Parathyroid adenoma (tissue), 2 donors: ENCODE results near the gene FGR.

Experiments used
- H2AFZ ChIP-seq: fragments of 300-600 bp; sonication (generic); one replicate; pipeline ENCODE4 v1.7.0; 2017; ENCODE audit warnings: antibody characterized with exemption, mild to moderate bottlenecking
- H3K27ac ChIP-seq: fragments of 300-600 bp; sonication (generic); one replicate; pipeline ENCODE4 v1.7.0; 2017
- H3K27me3 ChIP-seq: fragments of 300-600 bp; sonication (generic); one replicate; pipeline ENCODE4 v1.7.0; 2017; ENCODE audit warnings: low read length; ENCODE audit not compliant: control insufficient read depth, insufficient read depth
- H3K36me3 ChIP-seq: fragments of 300-600 bp; sonication (generic); one replicate; pipeline ENCODE4 v1.7.0; 2017; ENCODE audit warnings: low read length; ENCODE audit not compliant: control insufficient read depth, insufficient read depth
- H3K4me1 ChIP-seq: fragments of 300-600 bp; sonication (generic); one replicate; pipeline ENCODE4 v1.7.0; 2017; ENCODE audit warnings: control low read depth
- H3K4me2 ChIP-seq: fragments of 300-600 bp; sonication (generic); one replicate; pipeline ENCODE4 v1.7.0; 2017; ENCODE audit warnings: low read length
- H3K4me3 ChIP-seq: fragments of 300-600 bp; sonication (generic); one replicate; pipeline ENCODE4 v1.7.0; 2017; ENCODE audit warnings: low read depth, low read length
- H3K79me2 ChIP-seq: fragments of 300-600 bp; sonication (generic); one replicate; pipeline ENCODE4 v1.7.0; 2017; ENCODE audit warnings: control low read depth
- H3K9ac ChIP-seq: fragments of 300-600 bp; sonication (generic); one replicate; pipeline ENCODE4 v1.7.0; 2017; ENCODE audit warnings: mild to moderate bottlenecking
- H3K9me3 ChIP-seq: fragments of 300-600 bp; sonication (generic); one replicate; pipeline ENCODE4 v1.7.0; 2017; ENCODE audit warnings: low read length; ENCODE audit not compliant: control insufficient read depth
- TF ChIP-seq, protein P1 (sequence below): fragments of 300-600 bp; sonication (generic); IDR thresholded peaks from one replicate; pipeline ENCODE4 v1.7.0; 2017; ENCODE audit warnings: antibody characterized with exemption, mild to moderate bottlenecking
- donor health status: primary hyperparathyroidism.

FGR gene

DNA sequence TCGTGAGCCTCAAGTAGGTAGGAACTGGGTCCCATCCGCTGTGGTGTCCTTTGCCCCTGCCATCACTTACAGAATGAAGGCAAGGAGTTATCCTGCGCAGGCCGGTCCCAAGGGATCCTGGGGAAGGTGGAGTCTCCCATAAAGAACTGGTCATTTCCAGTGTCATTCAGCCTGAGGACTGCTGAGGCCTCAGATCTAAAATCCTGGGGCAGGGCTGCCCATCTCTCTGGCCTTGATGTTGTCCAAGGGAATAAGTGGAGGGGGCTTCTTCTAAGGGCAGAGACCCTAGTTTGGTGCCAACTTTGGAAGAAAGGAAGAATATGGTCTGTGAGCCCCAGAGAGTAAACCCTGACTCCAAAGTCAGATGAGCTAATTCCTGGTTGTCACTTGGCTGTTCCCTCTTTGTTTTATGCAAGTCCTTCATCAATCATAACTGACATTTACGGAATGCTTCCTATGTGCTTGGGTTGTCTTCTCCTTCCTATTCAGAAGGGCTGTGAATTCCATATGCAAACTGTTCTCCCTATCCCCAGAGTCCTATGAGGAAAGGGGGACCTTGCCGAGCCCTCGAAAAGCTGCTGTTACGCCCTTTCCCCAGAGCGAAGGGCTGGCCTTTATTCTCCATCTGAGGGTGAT is 30.1 kb upstream of the FGR start:
- no peak overlapping the region for H3K4me3 ChIP-seq
- H3K9ac ChIP-seq, result no peak overlapping the region
- H3K36me3 ChIP-seq, result no peaks in the 10 kb centered on the region
- TF ChIP-seq, protein P1, sequence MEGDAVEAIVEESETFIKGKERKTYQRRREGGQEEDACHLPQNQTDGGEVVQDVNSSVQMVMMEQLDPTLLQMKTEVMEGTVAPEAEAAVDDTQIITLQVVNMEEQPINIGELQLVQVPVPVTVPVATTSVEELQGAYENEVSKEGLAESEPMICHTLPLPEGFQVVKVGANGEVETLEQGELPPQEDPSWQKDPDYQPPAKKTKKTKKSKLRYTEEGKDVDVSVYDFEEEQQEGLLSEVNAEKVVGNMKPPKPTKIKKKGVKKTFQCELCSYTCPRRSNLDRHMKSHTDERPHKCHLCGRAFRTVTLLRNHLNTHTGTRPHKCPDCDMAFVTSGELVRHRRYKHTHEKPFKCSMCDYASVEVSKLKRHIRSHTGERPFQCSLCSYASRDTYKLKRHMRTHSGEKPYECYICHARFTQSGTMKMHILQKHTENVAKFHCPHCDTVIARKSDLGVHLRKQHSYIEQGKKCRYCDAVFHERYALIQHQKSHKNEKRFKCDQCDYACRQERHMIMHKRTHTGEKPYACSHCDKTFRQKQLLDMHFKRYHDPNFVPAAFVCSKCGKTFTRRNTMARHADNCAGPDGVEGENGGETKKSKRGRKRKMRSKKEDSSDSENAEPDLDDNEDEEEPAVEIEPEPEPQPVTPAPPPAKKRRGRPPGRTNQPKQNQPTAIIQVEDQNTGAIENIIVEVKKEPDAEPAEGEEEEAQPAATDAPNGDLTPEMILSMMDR, result no peak
- H2AFZ ChIP-seq, result no peak overlapping the region
- H3K27ac ChIP-seq, result no peak overlapping the region
- no peaks in the 10 kb centered on the region for H3K4me1 ChIP-seq
- H3K4me2 ChIP-seq, result no peak overlapping the region
- no peaks in the 10 kb centered on the region for H3K27me3 ChIP-seq
- H3K79me2 ChIP-seq, result no peaks in the 10 kb centered on the region
- H3K9me3 ChIP-seq, result no peaks in the 10 kb centered on the region

DNA sequence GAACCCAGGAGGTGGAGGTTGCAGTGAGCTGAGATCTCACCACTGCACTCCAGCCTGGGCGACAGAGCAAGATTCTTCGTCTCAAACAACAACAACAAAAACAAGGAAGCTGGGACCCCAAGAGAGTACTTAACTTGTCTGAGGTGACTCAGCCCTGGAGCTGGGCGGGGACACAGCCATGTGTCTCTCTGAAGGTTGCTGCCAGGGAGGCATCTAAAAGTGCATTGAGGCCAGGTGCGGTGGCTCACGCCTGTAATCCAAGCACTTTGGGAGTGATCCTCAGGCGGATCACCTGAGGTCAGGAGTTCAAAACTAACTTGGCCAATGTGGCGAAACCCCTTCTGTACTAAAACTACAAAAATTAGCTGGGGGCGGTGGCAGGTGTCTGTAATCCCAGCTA is 29.3 kb upstream of the FGR start:
- no peak overlapping the region for H3K4me3 ChIP-seq
- no peak overlapping the region for H3K27ac ChIP-seq
- H3K9me3 ChIP-seq, result no peaks in the 10 kb centered on the region
- no peaks in the 10 kb centered on the region for H3K4me1 ChIP-seq
- H3K36me3 ChIP-seq, result no peaks in the 10 kb centered on the region
- H3K9ac ChIP-seq, result no peak overlapping the region
- H2AFZ ChIP-seq, result no peak overlapping the region
- TF ChIP-seq, protein P1, result no peak
- H3K27me3 ChIP-seq, result no peaks in the 10 kb centered on the region
- no peaks in the 10 kb centered on the region for H3K79me2 ChIP-seq
- no peak overlapping the region for H3K4me2 ChIP-seq

DNA sequence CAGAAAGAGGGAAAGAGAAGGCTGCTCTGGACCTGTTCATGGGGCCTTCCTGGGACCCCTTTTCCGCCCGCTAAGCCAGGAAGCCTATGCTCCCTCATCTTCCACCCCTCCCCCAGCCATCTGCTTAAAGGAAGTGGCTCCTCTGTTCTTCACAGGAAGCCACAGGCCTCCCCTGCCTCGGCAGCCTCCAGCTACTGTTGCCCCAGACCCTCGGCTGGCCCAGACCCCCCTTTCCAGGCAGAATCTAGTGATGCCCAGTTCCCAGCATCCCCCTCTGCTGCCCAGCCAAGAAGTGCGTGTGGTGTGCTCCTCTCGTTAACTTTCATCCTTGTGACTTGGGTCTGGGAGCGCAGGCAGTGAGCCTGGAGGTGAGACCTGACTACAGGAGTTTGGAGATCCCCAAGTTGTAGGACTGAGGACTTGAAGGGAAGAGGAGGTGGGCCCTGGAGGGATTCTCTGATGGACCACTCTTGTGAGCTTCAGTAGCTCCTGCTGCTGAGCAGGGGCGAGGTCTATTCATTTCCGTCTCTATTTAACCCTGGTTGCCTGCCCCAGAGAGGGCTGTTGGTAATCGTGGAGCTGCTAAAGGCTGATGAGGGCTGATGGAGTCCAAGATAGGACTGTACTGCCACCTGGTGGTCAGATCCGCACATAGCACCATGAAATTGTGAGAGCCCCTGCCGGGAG is 27.9 kb upstream of the FGR start:
- H3K9ac ChIP-seq, result no peak overlapping the region

DNA sequence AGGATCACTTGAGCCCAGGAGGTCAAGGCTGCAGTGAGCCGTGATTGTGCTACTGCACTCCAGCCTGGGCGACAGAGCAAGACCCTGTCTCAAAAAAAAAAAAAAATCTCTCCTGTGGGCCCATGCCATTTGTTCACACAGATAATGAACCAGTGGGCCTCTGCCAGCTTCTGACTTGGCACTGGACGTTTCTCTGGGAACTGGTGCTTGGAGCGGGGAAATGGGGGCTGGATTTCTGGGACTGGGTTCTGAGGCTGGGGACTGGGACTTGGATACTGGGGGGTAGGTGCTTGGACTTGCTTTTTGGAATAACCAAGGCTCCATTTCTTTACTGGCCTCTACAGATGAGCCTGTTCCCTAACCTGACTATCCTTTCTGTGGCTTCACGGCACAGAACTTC is 27.3 kb upstream of the FGR start:
- Histone ChIP-seq H3K9ac (no peak overlapping the region), H3K36me3 (no peaks in the 10 kb centered on the region), H3K4me2 (no peak overlapping the region), H3K27ac (peak overlapping the region; percentile 64), H3K27me3 (no peaks in the 10 kb centered on the region), H3K4me1 (no peaks in the 10 kb centered on the region), H2AFZ (no peak overlapping the region), H3K79me2 (no peaks in the 10 kb centered on the region), H3K4me3 (no peak overlapping the region), H3K9me3 (no peaks in the 10 kb centered on the region)
- TF ChIP-seq, protein P1, result no peak

More for the DNA sequence above, 27.9 kb upstream of the FGR start:
- Histone ChIP-seq H3K27ac (peak overlapping the region; percentile 64), H3K27me3 (no peaks in the 10 kb centered on the region), H3K9me3 (no peaks in the 10 kb centered on the region), H2AFZ (peak overlapping the region; percentile 46), H3K4me3 (no peak overlapping the region), H3K4me2 (peak overlapping the region; percentile 16), H3K79me2 (no peaks in the 10 kb centered on the region), H3K4me1 (no peaks in the 10 kb centered on the region), H3K36me3 (no peaks in the 10 kb centered on the region)
- TF ChIP-seq, protein P1, result peak; percentile 76
